A673 (cell line): ENCODE measurements around the gene VAT1L. TPM values are rescaled to one million over a fixed set of nuclear protein-coding genes. Genes with fewer than 3 reads are reported as not detected.

Experiments
- BruUV-seq: library from RNA; stranded (reverse); fragments of 400-500 nt; replicated peaks from 2 replicates; lab custom pipeline; 2021; lab: Mats Ljungman, UMichigan
- CTCF ChIA-PET: fragments of 300-600 bp; sonication (Branson Sonifier 250); formaldehyde crosslinking; loops from one replicate; lab custom pipeline; 2022; ENCODE audit warnings: antibody characterized with exemption; lab: Charles Lee
- POLR2A ChIA-PET: fragments of 300-600 bp; sonication (Branson Sonifier 250); formaldehyde crosslinking; loops from one replicate; lab custom pipeline; 2022; ENCODE audit warnings: antibody characterized with exemption; ENCODE audit not compliant: low non-redundant PET; lab: Charles Lee
- DNase-seq: peaks from one replicate; pipeline ENCODE4 v3.0.0-alpha.2; 2015; ENCODE audit warnings: low spot score
- H3K27ac ChIP-seq: fragments of 200-600 bp; sonication (generic); 2 replicates; pipeline ENCODE4 v1.5.1; 2016; ENCODE audit warnings: mixed run types, low read depth, mild to moderate bottlenecking, mixed read lengths, antibody characterized with exemption, low read length; ENCODE audit not compliant: poor library complexity, severe bottlenecking
- H3K27me3 ChIP-seq: fragments of 200-600 bp; sonication (generic); replicated peaks from 2 replicates; pipeline ENCODE4 v1.6.1; 2017; ENCODE audit warnings: mixed run types, low read depth, mild to moderate bottlenecking, mixed read lengths, antibody characterized with exemption, low read length; ENCODE audit not compliant: insufficient read depth, poor library complexity
- H3K36me3 ChIP-seq: fragments of 200-600 bp; sonication (generic); 2 replicates; pipeline ENCODE4 v1.6.1; 2016; ENCODE audit warnings: mixed run types, mild to moderate bottlenecking, mixed read lengths, antibody characterized with exemption, low read length; ENCODE audit not compliant: insufficient read depth, poor library complexity, severe bottlenecking
- H3K4me1 ChIP-seq: fragments of 200-600 bp; sonication (generic); 2 replicates; pipeline ENCODE4 v1.6.1; 2017; ENCODE audit warnings: mixed run types, mild to moderate bottlenecking, mixed read lengths, antibody characterized with exemption, low read length; ENCODE audit not compliant: insufficient read depth, poor library complexity, severe bottlenecking
- H3K4me3 ChIP-seq: fragments of 200-600 bp; sonication (generic); 2 replicates; pipeline ENCODE4 v1.5.1; 2016; ENCODE audit warnings: low read depth, mixed run types, mild to moderate bottlenecking, mixed read lengths, low read length; ENCODE audit not compliant: poor library complexity, severe bottlenecking
- H3K9me3 ChIP-seq: fragments of 200-600 bp; sonication (generic); 2 replicates; pipeline ENCODE4 v1.6.1; 2016; ENCODE audit warnings: mixed run types, low read depth, mild to moderate bottlenecking, mixed read lengths, antibody characterized with exemption, low read length; ENCODE audit not compliant: poor library complexity, severe bottlenecking
- CTCF ChIP-seq: fragments of 300-800, 200-600 bp; sonication (generic); conservative IDR thresholded peaks from 2 replicates; pipeline ENCODE4 v1.5.1; 2017; ENCODE audit warnings: low read depth, mild to moderate bottlenecking, antibody characterized with exemption, low read length, moderate library complexity, mixed read lengths
- EZH2 ChIP-seq: fragments of 200-600 bp; sonication (generic); IDR thresholded peaks from 2 replicates; pipeline ENCODE4 v1.6.1; 2017; ENCODE audit warnings: borderline replicate concordance, low read depth, mild to moderate bottlenecking, mixed read lengths, antibody characterized with exemption, low read length; ENCODE audit not compliant: poor library complexity, severe bottlenecking
- intact Hi-C: fragments of 100-400 bp; cut with micrococcal nuclease; formaldehyde crosslinking; loops from one replicate; pipeline ENCODE4 v1.10.0; 2022; ENCODE audit not compliant: unreplicated experiment
- total RNA-seq: library from RNA; stranded (reverse); gene quantifications from 2 replicates; pipeline ENCODE4 v1.2.3, GENCODE V29; 2021

Gene VAT1L
- total RNA-seq, 1 experiment from 2014 or later = 0.09 TPM

GRCh38 chr16:77890075-77890474, 101.7 kb downstream of the VAT1L start:
- DNase-seq = no peak
- CTCF ChIA-PET = no interaction called here
- H3K4me1 ChIP-seq = no peaks in the 10 kb centered on the region
- POLR2A ChIA-PET = no interaction called here
- H3K27ac ChIP-seq = no peak overlapping the region
- H3K36me3 ChIP-seq = no peaks in the 10 kb centered on the region
- H3K9me3 ChIP-seq = no peaks in the 10 kb centered on the region
- no peak overlapping the region for H3K4me3 ChIP-seq
- intact Hi-C loops = no loop called here
- no TSS peak for BruUV-seq
- no peak for TF ChIP-seq CTCF
- H3K27me3 ChIP-seq = no peaks in the 10 kb centered on the region

- POLR2A ChIA-PET = no interaction called here
- Histone ChIP-seq H3K4me3 (no peak overlapping the region), H3K9me3 (no peaks in the 10 kb centered on the region), H3K36me3 (no peaks in the 10 kb centered on the region), H3K27ac (no peak overlapping the region), H3K4me1 (no peaks in the 10 kb centered on the region), H3K27me3 (no peaks in the 10 kb centered on the region)
- no TSS peak for BruUV-seq
- CTCF ChIA-PET = no interaction called here
- intact Hi-C loops = no loop called here
- TF ChIP-seq CTCF (no peak), EZH2 (no peak)
- DNase-seq = no peak
Observed at GRCh38 chr16:77894162-77894561, 105.8 kb downstream of the VAT1L start.

GRCh38 chr16:77895962-77896361, 107.6 kb downstream of the VAT1L start:
- Histone ChIP-seq H3K27me3 (no peaks in the 10 kb centered on the region), H3K36me3 (no peaks in the 10 kb centered on the region), H3K4me3 (no peak overlapping the region), H3K9me3 (no peaks in the 10 kb centered on the region), H3K27ac (no peak overlapping the region), H3K4me1 (no peaks in the 10 kb centered on the region)
- intact Hi-C loops = no loop called here
- ChIA-PET POLR2A (no interaction called here), CTCF (no interaction called here)
- BruUV-seq = no TSS peak
- DNase-seq = no peak
- TF ChIP-seq CTCF (no peak), EZH2 (no peak)
